Breast epithelium (tissue), 4 donors: ENCODE measurements around the gene MEIOSIN. TPM values are rescaled to one million over a fixed set of nuclear protein-coding genes. Genes with fewer than 3 reads are reported as not detected.
"Not testable (repeated sequence)": the region's sequence is repeated elsewhere in the genome, so short reads cannot be mapped to it uniquely, and the experiment has no call there.

ENCODE experiments used
- DNase-seq, 2 donors: peaks; one replicate each; pipeline ENCODE4 v3.0.0-alpha.2; 2019; ENCODE audit warnings: low spot score in 2 of 2
- H3K27ac ChIP-seq, 2 donors: fragments of 200-600 bp; sonication (generic) in 1 of 2; one replicate each; pipeline ENCODE4 v1.5.1; 2016 to 2019; ENCODE audit warnings: mild to moderate bottlenecking in 1 of 2
- H3K27me3 ChIP-seq, 2 donors: fragments of 200-600 bp; sonication (generic) in 1 of 2; one replicate each; pipeline versions ENCODE4 v1.5.1 to v1.6.0; 2017 to 2019; ENCODE audit warnings: control low read depth in 1 of 2, mild to moderate bottlenecking in 1 of 2
- H3K36me3 ChIP-seq: fragments of 200-600 bp; one replicate; pipeline ENCODE4 v1.5.1; 2019
- H3K4me1 ChIP-seq, 2 donors: fragments of 200-600 bp; sonication (generic); one replicate each; pipeline ENCODE4 v1.5.1; 2016 to 2019; ENCODE audit warnings: control low read depth in 1 of 2
- H3K4me3 ChIP-seq, 3 donors: fragments of 200-600 bp; sonication (generic); 1 replicate in 2 of 3; 2 replicates in 1 of 3; pipeline ENCODE4 v1.5.1; 2016 to 2019; ENCODE audit warnings: mild to moderate bottlenecking in 3 of 3, moderate library complexity in 2 of 3
- H3K9me3 ChIP-seq, 2 donors: fragments of 200-600 bp; sonication (generic) in 1 of 2; one replicate each; pipeline ENCODE4 v1.5.1; 2016 to 2019; ENCODE audit warnings: control low read depth in 1 of 2
- POLR2A ChIP-seq: fragments of 450-650 bp; IDR thresholded peaks from one replicate; pipeline ENCODE4 v1.6.1; 2016; ENCODE audit warnings: antibody characterized with exemption, mild to moderate bottlenecking, moderate library complexity
- POLR2AphosphoS5 ChIP-seq, 3 donors: sonication (generic); formaldehyde crosslinking; IDR thresholded peaks; one replicate each; pipeline ENCODE4 v1.6.1; 2017; ENCODE audit warnings: antibody characterized with exemption in 3 of 3
- intact Hi-C: fragments of 100-400 bp; cut with DNase I; formaldehyde crosslinking; loops from one replicate; pipeline ENCODE4 v1.15.1; 2023; ENCODE audit warnings: low total_unique reads
- total RNA-seq, 3 donors: library from RNA; depleted of rRNA; stranded (reverse); fragments of >200 nt; gene quantifications; one replicate each; pipeline ENCODE4 v1.1.0, GENCODE V29; 2016
- TF ChIP-seq, protein P1 (sequence below), 3 donors: fragments of 450-650 bp; IDR thresholded peaks; one replicate each; pipeline ENCODE4 v1.5.1; 2016 to 2017; ENCODE audit warnings: antibody characterized with exemption in 3 of 3, mild to moderate bottlenecking in 3 of 3, moderate library complexity in 3 of 3

MEIOSIN gene
- total RNA-seq, 3 donors from 2014 or later, result not detected

DNA sequence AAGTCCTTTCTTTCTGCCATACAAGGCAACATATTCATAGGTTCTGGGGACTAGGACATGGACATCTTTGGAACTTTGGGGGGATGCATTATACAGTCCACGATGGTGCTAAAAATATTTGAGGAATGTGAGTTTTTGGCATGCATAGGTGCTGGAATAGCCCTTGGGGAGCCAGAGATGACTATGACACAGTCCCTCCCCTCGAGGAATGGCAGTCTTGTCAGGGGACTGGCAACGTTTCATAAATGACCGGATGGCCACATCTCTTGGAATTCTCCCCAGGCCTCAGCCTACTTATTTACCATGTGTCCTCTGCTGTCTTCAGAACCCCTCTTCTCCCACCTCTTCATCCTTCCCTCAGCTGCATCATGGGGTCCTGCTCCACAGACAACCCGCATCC, 13.6 kb downstream of the MEIOSIN start:
- no peaks in the 10 kb centered on the region for H3K9me3 ChIP-seq

DNA sequence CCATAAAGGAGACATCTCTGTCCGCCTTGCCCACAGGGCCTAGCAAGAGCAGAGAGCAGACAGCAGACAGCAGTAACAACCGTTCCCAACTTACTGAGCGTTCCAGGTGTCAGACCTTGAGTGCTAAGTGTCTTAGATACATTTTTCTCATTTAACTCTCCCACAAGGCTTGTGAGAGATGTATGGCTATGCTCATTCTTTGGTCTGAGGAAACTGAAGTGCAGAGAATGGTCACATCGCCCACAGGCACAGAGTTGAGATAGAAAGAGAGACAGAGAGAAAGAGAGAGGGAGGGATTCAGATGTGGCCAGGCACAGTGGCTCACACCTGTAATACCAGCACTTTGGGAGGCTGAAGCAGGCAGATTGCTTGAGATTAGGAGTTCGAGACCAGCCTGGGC, 14.3 kb downstream of the MEIOSIN start:
- Histone ChIP-seq H3K27me3 (no peaks in the 10 kb centered on the region), H3K4me1 (no peaks in the 10 kb centered on the region), H3K36me3 (no peaks in the 10 kb centered on the region), H3K4me3 (no peak overlapping the region), H3K27ac (no peak overlapping the region), H3K9me3 (no peaks in the 10 kb centered on the region)
- TF ChIP-seq POLR2A (no peak), POLR2AphosphoS5 (IDR thresholded peaks at IDR 0.05) (no peak)
- TF ChIP-seq, protein P1, sequence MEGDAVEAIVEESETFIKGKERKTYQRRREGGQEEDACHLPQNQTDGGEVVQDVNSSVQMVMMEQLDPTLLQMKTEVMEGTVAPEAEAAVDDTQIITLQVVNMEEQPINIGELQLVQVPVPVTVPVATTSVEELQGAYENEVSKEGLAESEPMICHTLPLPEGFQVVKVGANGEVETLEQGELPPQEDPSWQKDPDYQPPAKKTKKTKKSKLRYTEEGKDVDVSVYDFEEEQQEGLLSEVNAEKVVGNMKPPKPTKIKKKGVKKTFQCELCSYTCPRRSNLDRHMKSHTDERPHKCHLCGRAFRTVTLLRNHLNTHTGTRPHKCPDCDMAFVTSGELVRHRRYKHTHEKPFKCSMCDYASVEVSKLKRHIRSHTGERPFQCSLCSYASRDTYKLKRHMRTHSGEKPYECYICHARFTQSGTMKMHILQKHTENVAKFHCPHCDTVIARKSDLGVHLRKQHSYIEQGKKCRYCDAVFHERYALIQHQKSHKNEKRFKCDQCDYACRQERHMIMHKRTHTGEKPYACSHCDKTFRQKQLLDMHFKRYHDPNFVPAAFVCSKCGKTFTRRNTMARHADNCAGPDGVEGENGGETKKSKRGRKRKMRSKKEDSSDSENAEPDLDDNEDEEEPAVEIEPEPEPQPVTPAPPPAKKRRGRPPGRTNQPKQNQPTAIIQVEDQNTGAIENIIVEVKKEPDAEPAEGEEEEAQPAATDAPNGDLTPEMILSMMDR (IDR thresholded peaks at IDR 0.05), result no peak
- no peak for DNase-seq
- intact Hi-C loops, result no loop called here

More for the DNA sequence above, 13.6 kb downstream of the MEIOSIN start:
- Histone ChIP-seq H3K27me3 (no peaks in the 10 kb centered on the region), H3K36me3 (no peaks in the 10 kb centered on the region), H3K4me1 (no peaks in the 10 kb centered on the region), H3K27ac (no peak overlapping the region), H3K4me3 (no peak overlapping the region)
- DNase-seq, result no peak
- intact Hi-C loops, result no loop called here
- TF ChIP-seq, protein P1 (IDR thresholded peaks at IDR 0.05), result no peak
- TF ChIP-seq POLR2A (no peak), POLR2AphosphoS5 (IDR thresholded peaks at IDR 0.05) (no peak)

DNA sequence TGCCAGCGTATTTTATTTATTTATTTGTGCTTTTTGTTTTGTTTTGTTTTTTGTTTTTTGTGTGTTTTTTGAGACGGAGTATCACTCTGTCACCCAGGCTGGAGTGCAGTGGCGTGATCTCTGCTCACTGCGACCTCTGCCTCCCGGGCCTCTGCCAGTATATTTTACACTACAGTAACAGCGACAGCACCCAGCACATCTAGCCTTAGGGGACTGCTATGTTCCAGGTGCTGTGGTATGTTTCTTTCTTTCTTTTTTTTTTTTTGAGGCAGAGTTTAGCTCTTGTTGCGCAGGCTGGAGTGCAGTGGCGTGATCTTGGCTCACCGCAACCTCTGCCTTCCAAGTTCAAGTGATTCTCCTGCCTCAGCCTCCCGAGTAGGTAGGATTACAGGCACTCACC, 18.2 kb downstream of the MEIOSIN start:
- H3K4me1 ChIP-seq, H3K36me3 ChIP-seq, H3K27me3 ChIP-seq, H3K4me3 ChIP-seq, DNase-seq, intact Hi-C loops, H3K9me3 ChIP-seq, H3K27ac ChIP-seq: not testable (repeated sequence)

- intact Hi-C loops, result no loop called here
- Histone ChIP-seq H3K27me3 (no peaks in the 10 kb centered on the region), H3K4me3 (no peak overlapping the region), H3K4me1 (no peaks in the 10 kb centered on the region), H3K27ac (no peak overlapping the region), H3K36me3 (no peaks in the 10 kb centered on the region), H3K9me3 (no peaks in the 10 kb centered on the region)
- TF ChIP-seq POLR2AphosphoS5 (IDR thresholded peaks at IDR 0.05), result no peak
- TF ChIP-seq POLR2A, result no peak
- TF ChIP-seq, protein P1 (IDR thresholded peaks at IDR 0.05), result no peak
- DNase-seq, result no peak
Observed at GRCh38 chr19:45752639-45753038, 19.4 kb downstream of the MEIOSIN start.

- no peaks in the 10 kb centered on the region for H3K27me3 ChIP-seq
- H3K27ac ChIP-seq, result no peak overlapping the region
- intact Hi-C loops, result no loop called here
- no peak overlapping the region for H3K4me3 ChIP-seq
- TF ChIP-seq POLR2A (no peak), POLR2AphosphoS5 (IDR thresholded peaks at IDR 0.05) (no peak)
- TF ChIP-seq, protein P1 (IDR thresholded peaks at IDR 0.05), result no peak
- no peaks in the 10 kb centered on the region for H3K36me3 ChIP-seq
- no peaks in the 10 kb centered on the region for H3K4me1 ChIP-seq
- no peaks in the 10 kb centered on the region for H3K9me3 ChIP-seq
- no peak for DNase-seq
Observed at GRCh38 chr19:45753548-45753947, 20.3 kb downstream of the MEIOSIN start.

- intact Hi-C loops, result no loop called here
- no peak overlapping the region for H3K27ac ChIP-seq
- H3K4me3 ChIP-seq, result no peak overlapping the region
- DNase-seq, result no peak
- no peaks in the 10 kb centered on the region for H3K27me3 ChIP-seq
- TF ChIP-seq POLR2AphosphoS5 (IDR thresholded peaks at IDR 0.05) (no peak), POLR2A (no peak)
- TF ChIP-seq, protein P1 (IDR thresholded peaks at IDR 0.05), result no peak
- H3K9me3 ChIP-seq, result no peaks in the 10 kb centered on the region
- H3K4me1 ChIP-seq, result no peaks in the 10 kb centered on the region
- H3K36me3 ChIP-seq, result no peaks in the 10 kb centered on the region
Observed at GRCh38 chr19:45754323-45754722, 21.1 kb downstream of the MEIOSIN start.
